Retinal pigment epithelial cell (primary cell): ENCODE data around the gene NPHP4.

ENCODE experiments used
- DNase-seq: peaks from one replicate; pipeline ENCODE4 v3.0.0-alpha.2; 2010; ENCODE audit warnings: low read depth
- H3K4me3 ChIP-seq: 2 replicates; pipeline ENCODE4 v1.5.1; 2011; ENCODE audit warnings: mild to moderate bottlenecking, low read length, control low read depth, moderate library complexity
- CTCF ChIP-seq: conservative IDR thresholded peaks from 2 replicates; pipeline ENCODE4 v1.5.1; 2011; ENCODE audit warnings: low read depth, low read length, control low read depth, inconsistent platforms

Gene NPHP4

GRCh38 chr1:5885471-5886139, 106.6 kb downstream of the NPHP4 start:
- no peak overlapping the region for H3K4me3 ChIP-seq
- TF ChIP-seq CTCF, result no peak
- DNase-seq, result no peak

GRCh38 chr1:5884110-5884509, 108.1 kb downstream of the NPHP4 start:
- no peak for TF ChIP-seq CTCF
- H3K4me3 ChIP-seq, result no peak overlapping the region
- no peak for DNase-seq

GRCh38 chr1:5883129-5884048, 108.8 kb downstream of the NPHP4 start:
- H3K4me3 ChIP-seq, result no peak overlapping the region
- DNase-seq, result no peak
- TF ChIP-seq CTCF, result no peak

- TF ChIP-seq CTCF, result no peak
- H3K4me3 ChIP-seq, result no peak overlapping the region
- no peak for DNase-seq
Observed at GRCh38 chr1:5882367-5883128, 109.7 kb downstream of the NPHP4 start.

- no peak for TF ChIP-seq CTCF
- H3K4me3 ChIP-seq, result no peak overlapping the region
- DNase-seq, result no peak
Observed at GRCh38 chr1:5881526-5882222, 110.6 kb downstream of the NPHP4 start.

GRCh38 chr1:5880630-5881405, 111.4 kb downstream of the NPHP4 start:
- TF ChIP-seq CTCF, result no peak
- H3K4me3 ChIP-seq, result no peak overlapping the region
- no peak for DNase-seq
